ENCODE results near the gene OR6C6.
"Not testable (repeated sequence)": the region's sequence is repeated elsewhere in the genome, so short reads cannot be mapped to it uniquely, and the experiment has no call there.

Gene OR6C6

DNA sequence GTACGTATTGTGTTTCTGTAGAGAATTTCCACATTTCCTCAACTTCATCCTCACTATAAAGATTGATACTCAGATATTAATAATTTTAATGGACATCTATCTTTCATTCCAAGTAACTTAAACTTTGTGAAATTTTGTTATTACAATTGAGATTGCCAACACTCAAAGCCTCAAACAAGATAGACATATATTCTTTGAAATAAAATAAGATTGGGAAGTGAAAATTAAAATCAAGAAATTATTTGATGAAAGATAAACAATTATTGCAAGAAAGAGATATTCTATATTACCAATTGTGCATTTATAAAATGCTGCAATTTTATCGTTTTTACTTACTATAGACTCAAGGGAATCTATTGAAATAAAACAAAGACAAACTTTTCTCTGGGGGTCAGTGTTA, at the start of gene OR6C6:
Gene OR6C6, minus strand, starts transcription at position 101 of the 400 bp plus-strand sequence. CDS start 1,337 bp downstream, outside the sequence.
- TF ChIP-seq, protein P1, sequence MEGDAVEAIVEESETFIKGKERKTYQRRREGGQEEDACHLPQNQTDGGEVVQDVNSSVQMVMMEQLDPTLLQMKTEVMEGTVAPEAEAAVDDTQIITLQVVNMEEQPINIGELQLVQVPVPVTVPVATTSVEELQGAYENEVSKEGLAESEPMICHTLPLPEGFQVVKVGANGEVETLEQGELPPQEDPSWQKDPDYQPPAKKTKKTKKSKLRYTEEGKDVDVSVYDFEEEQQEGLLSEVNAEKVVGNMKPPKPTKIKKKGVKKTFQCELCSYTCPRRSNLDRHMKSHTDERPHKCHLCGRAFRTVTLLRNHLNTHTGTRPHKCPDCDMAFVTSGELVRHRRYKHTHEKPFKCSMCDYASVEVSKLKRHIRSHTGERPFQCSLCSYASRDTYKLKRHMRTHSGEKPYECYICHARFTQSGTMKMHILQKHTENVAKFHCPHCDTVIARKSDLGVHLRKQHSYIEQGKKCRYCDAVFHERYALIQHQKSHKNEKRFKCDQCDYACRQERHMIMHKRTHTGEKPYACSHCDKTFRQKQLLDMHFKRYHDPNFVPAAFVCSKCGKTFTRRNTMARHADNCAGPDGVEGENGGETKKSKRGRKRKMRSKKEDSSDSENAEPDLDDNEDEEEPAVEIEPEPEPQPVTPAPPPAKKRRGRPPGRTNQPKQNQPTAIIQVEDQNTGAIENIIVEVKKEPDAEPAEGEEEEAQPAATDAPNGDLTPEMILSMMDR (IDR thresholded peaks at IDR 0.05; ENCODE audit: low read depth, low read length, missing control alignments), result no peak
- no peak for DNase-seq (ENCODE audit: extremely low read depth, low read depth)
- H3K4me3 ChIP-seq (replicated peaks; ENCODE audit: low read depth, low read length), result no peak within 1 kb of the TSS

DNA sequence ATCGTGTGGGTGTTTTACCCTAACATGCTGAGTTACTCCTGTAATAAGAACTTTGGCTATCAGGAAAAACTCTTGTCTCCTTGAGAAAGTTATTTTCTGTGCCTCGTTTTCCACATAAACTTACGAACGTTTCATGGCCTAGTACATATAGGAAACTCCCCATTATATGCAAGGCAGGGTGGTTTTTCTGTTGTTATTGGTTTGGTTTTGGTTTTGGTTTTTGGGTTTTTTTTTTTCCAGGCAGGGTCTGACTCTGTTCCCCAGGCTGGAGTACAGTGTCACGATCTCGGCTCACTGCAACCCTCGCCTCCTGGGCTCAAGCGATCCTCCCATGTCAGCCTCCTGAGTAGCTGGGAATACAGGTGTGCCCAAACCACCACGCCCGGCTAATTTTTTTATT, 39.6 kb upstream of the OR6C6 start:
- H3K4me3 ChIP-seq (replicated peaks; ENCODE audit: low read depth, low read length), result no peak overlapping the region
- DNase-seq (ENCODE audit: extremely low read depth, low read depth), result no peak
- TF ChIP-seq, protein P1 (IDR thresholded peaks at IDR 0.05; ENCODE audit: low read depth, low read length, missing control alignments), result no peak

- TF ChIP-seq, protein P1 (IDR thresholded peaks at IDR 0.05; ENCODE audit: low read depth, low read length, missing control alignments), result no peak
- H3K4me3 ChIP-seq (replicated peaks; ENCODE audit: low read depth, low read length), result no peak within 1 kb of the TSS
- no peak for DNase-seq (ENCODE audit: extremely low read depth, low read depth)
Observed at GRCh38 chr12:55330446-55330845, 34.1 kb upstream of the OR6C6 start, which contains the start of gene OR6C3. Gene OR6C3 (plus strand): TSS chr12:55330746. CDS start chr12:55331701, 955 bp downstream.

DNA sequence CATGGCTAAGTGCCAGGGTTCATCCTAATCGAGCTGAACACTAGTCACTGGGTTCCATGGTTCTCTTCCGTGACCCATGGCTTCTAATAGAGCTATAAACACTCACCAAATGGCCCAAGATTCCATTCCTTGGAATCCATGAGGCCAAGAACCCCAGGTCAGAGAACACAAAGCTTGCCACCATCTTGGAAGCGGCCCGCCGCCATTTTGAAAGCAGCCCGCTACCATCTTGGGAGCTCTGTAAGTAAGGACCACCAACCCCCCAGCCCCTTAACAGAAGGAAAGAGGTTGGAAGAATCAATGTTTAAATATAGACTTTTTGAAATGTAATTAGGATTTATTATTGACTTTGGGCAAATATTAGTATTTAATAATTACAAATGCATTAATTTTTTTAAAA, 29.4 kb upstream of the OR6C6 start:
- not testable (repeated sequence) for H3K4me3 ChIP-seq (replicated peaks; ENCODE audit: low read depth, low read length); DNase-seq (ENCODE audit: extremely low read depth, low read depth)

DNA sequence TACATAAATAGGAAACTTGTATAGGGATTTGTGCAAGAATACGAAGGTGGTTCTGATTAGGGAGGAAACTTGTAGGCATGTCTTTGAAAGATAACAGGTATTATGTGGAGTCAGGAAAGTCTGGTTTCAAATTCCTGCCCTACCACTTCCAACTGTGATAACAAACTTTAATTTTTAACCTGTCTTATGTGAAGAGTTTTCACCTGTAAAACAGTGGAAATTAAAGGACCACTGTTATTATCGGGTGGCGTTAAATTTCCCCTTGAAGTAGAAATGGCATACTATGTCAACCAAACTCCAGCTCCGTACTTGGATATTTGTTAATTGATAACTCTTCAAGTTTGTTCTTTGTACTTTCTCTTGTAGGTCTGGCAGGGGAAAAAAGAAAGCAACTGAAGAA, 23.8 kb upstream of the OR6C6 start:
- TF ChIP-seq, protein P1 (IDR thresholded peaks at IDR 0.05; ENCODE audit: low read depth, low read length, missing control alignments), result no peak
- no peak for DNase-seq (ENCODE audit: extremely low read depth, low read depth)
- no peak overlapping the region for H3K4me3 ChIP-seq (replicated peaks; ENCODE audit: low read depth, low read length)

- TF ChIP-seq, protein P1 (IDR thresholded peaks at IDR 0.05; ENCODE audit: low read depth, low read length, missing control alignments), result no peak
- no peak within 1 kb of the TSS for H3K4me3 ChIP-seq (replicated peaks; ENCODE audit: low read depth, low read length)
- no peak for DNase-seq (ENCODE audit: extremely low read depth, low read depth)
Observed at GRCh38 chr12:55314043-55314442, 17.7 kb upstream of the OR6C6 start, which contains the start of gene OR6C1. Gene OR6C1 (plus strand): TSS chr12:55314343. CDS start chr12:55320600, 6,257 bp downstream.

- no peak overlapping the region for H3K4me3 ChIP-seq (replicated peaks; ENCODE audit: low read depth, low read length)
- DNase-seq (ENCODE audit: extremely low read depth, low read depth), result no peak
- TF ChIP-seq, protein P1 (IDR thresholded peaks at IDR 0.05; ENCODE audit: low read depth, low read length, missing control alignments), result no peak
Observed at GRCh38 chr12:55289999-55290398, 6.4 kb downstream of the OR6C6 start.

Measured in HFF-Myc (cell line).